SHP77 treated with DMSO at 0.1 percent for 48 hours (cell line): ENCODE measurements around the gene C4orf50.
A peak's percentile ranks its signal among the peaks of the same experiment; 100 is the strongest.
"Not testable (repeated sequence)": the region's sequence is repeated elsewhere in the genome, so short reads cannot be mapped to it uniquely, and the experiment has no call there.

Experiments used
- DNase-seq: peaks from one replicate; lab custom pipeline; 2025; lab: John Stamatoyannopoulos, UW

The C4orf50 gene

DNA sequence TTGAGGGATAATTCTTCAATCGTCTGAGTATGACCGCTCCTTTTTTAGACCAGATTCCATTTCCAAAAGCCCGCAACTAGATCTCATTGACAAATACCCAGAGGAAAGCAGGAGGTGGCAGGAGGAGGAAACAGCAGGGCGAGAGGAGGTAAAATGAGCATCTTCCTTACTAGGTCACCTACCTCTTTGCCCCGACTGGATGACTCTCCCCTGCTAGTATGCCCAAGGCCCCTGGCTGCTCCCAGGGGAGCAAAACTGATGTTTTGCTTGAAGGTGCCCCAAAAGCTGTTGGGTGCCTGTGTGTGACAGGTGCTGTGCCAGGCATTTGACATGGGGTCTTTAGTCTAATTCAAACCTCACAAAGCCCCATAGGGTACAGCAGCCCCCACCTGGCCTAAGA lies 48.9 kb downstream of the C4orf50 start:
- no peak for DNase-seq

GRCh38 chr4:5968246-5968645 lies 50.0 kb downstream of the C4orf50 start:
- DNase-seq = no peak

DNA sequence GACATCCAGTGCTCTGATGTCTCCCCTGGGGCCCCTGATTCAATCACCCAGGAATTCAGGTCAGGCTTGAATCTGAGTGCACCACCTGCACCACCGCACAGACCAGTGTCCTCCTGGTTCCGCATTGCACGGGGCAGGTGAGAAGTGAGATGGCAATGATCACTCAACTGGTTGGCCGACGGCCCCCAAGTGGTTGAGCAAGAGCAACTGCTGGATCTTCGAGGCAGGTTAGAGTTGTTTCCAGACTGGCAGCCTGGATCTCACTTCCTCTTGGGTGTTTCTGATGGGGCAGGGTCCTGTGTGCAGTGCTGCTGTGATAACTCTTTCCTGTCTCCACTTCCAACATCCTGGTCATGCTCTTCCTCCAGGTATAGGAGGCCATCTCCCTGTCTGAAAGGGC lies 50.4 kb downstream of the C4orf50 start:
- DNase-seq = no peak

DNA sequence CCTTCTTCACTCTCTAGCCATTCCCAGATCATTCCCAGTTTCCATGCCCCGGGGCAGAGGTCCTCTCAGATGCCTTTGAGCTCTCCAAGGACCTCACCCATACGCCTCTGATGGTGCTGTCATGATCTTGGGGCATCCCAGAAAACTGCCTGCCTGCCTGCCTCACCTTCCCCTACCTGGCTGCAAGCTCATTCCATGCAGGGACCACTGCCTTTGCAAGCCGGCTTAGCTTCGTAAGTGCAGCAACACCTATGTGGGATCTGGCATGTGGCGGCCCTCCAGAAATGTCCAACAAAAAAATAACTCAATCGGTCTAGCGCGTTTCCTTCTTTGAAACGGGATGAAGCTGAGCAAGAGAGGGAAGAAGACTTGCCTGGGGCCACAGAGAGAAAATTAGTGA lies 53.0 kb downstream of the C4orf50 start:
- DNase-seq = no peak

DNA sequence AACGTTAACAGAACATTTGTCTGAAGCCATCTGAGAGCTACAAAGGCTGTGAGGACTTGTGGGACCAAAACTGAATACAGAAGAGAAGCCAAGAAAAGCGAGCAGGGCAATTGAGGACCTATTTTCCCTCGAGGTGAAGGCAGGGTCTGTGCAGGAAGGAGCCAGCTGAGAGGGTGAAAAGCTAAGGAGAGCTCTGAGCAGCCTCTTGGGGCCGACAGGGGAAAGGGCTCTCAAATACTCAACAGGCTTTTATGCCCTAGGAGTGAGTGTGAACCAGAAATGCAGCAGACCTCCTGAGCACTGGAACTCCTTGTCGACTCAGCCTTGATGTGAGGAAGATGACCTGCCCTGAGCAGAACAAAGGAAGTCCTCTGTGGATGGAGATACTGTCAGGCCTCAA lies 54.2 kb downstream of the C4orf50 start:
- DNase-seq = no peak

DNA sequence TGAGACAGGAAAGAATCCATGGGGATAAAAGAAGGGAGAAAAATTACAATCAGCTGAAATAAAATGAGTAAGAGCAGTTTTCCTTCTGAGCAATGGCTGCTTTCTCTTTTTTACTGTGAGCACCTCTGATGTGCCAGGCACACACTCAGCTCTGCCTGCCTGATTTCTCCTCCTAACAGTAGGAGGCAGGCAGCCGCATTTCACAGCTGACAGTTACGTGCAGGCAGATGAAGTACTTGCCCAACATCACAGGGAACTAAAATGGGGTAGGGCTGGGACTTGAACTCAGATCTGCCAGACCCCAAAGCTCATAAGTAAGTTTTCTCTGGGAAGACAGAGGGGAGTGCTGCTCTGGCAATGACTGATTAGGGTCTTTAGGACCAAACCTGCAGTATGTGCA lies 54.6 kb downstream of the C4orf50 start:
- DNase-seq = no peak

DNA sequence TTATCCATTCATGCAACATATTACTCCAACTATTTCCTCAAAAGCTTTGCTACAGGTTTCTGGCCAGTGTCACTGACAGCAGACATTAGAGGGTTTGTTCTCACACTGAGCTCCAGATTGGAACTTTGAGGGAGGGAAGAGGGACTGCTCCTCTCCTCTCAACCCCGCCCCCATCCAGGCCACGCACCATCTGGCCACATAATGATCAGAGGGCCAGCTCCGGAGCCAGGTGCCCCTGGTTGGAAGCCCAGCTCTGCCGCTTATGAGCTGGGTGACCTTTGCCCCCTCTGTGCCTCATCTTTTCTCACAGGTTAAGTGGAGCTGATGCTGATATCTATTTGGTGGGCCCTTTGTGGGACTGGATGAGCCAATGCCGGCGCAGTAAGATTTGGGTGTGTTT lies 55.8 kb downstream of the C4orf50 start:
- no peak for DNase-seq

- no peak for DNase-seq
Observed at GRCh38 chr4:5960252-5960880, 57.9 kb downstream of the C4orf50 start.

DNA sequence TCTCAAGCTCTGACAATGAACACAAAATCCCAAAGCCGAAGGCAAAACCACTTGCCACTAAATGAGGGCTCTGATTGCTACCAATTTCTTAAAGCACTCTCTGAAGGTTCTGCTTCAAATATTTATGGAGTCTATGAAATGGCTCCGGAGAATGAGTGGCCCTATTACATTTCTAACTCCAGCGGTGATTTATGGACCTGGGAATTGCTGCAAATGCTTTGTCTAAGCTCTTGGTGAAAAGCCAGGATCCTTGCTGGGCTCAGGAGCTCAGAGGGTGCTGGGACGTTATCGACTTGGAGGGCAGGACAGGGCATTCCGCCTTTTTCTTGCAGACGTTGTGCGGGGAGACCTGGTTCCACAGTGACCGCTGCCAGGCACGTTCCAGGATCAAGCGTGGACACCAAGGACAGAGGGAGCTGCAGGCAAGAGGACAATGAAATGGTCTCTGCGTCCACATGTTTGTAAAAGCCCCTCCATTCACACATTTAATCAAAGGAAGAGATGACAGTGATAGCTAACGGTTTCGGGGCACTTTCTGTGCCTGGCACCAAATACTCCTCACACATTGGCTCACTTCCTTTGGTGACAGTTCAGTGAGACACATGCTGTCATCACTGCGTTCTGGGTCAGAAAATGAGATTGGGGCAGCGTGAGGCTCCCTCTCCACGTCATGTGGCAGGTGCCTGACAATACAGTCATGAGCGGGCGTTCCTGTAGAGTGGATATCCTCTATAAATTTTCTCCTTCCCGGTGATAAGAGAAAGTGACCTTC lies 58.8 kb downstream of the C4orf50 start:
- no peak for DNase-seq

- DNase-seq = no peak
Observed at GRCh38 chr4:5958199-5958735, 60.0 kb downstream of the C4orf50 start.

GRCh38 chr4:5957076-5957475 lies 61.2 kb downstream of the C4orf50 start:
- DNase-seq = no peak

DNA sequence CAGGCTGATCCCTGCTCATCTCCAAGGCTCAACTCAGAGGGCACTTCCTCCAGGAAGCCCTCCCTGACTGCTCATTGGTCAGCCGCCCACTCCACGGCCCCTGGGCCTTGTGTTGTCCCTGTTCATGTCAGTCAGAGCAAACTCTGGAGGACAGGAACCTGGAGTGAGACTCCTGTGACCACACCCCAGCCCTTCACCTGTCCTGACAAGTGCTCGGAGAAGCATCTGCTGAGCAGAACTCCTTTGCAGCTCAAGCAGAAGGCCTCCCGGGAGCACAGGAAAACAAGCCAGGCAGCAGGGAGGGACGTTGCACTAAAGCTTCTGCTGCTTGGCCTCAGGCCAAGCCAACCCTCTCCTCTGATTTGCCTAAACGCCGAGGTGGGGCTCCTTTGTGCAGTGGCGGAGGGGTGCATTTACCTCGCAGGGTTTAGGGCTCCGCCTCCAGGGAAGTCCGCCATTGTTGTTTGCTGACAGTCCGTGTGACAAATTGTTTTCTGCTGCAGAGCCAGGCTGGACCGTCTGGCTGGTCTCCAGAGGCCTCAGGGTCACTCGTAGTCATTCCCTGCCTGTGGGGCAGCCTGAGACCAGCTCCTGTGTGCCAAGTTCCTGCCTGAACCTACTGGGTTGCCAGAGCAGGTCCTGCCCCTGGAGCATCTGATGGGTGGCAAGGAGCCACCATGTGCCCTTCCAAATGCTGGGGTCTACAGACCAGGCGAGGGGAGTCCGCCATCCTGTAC lies 61.8 kb downstream of the C4orf50 start:
- peak; percentile 78 for DNase-seq

DNA sequence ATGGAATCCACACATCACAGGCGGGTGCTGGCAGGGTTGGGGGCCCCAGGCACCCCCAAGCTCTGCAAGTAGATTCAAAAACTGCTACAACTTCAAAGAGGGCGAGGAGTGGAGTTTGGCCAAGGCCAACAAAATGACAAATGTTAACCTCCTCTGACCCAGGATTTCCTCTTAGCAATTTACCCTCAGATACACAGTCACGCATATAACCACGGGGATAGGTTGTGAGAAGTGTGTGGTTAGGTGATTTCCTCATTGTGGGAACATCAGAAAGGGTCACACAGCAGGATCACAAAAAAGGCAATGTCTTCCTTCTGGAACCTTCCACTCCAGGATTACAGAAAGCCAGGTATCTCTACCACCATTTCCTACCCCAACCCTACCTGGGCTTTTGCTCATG lies 62.4 kb downstream of the C4orf50 start:
- no peak for DNase-seq

- peak; percentile 73 for DNase-seq
Observed at GRCh38 chr4:5955201-5955821, 62.9 kb downstream of the C4orf50 start.

- no peak for DNase-seq
Observed at GRCh38 chr4:5954056-5954760, 64.0 kb downstream of the C4orf50 start.

- no peak for DNase-seq
Observed at GRCh38 chr4:5952975-5953951, 65.0 kb downstream of the C4orf50 start.

- no peak for DNase-seq
Observed at GRCh38 chr4:5952286-5952974, 65.8 kb downstream of the C4orf50 start.

DNA sequence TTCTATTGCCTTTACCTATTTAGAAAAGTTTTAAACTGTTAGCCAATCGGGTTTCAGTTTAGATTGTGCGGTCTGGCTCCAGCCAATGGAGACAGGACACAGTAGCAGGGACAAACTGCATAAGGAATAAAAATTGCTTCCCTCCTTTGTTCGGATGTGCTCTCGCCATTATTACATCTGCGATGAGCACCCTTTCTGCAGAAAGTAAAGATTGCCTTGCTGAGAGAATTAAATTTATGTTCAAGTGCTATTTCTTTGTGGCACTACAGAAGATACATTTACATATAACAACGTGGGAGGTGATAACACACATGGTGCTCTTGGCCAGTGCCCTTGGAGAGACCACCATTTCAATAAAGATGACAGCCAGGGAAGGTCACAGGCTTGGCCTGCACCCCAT lies 71.6 kb downstream of the C4orf50 start:
- not testable (repeated sequence) for DNase-seq

GRCh38 chr4:5945936-5946335 lies 72.3 kb downstream of the C4orf50 start:
- no peak for DNase-seq

DNA sequence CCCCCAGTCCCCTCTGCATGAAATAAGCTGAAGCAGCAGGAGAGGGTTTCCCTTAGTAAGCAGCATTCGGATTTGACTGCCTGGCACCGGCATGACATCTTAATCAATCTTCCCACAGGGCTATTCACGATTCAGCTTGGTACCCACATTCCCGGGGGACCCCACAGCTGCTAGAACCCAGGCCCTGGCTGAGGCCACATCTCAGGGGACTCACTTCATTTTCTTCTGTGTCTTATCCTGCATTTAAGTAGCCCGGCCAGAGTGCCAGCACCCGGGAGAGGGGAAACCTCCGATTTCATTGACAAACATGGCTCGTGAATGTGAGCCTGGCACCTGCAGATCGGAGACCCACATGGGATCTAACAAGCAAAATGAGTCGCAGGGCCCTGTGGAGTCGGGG lies 73.1 kb downstream of the C4orf50 start:
- no peak for DNase-seq
